Measurements from ENCODE around the gene EFNA3.

EFNA3 gene

GRCh38 chr1:155048449-155049334 lies 29.9 kb upstream of the EFNA3 start:
- H3K4me3 ChIP-seq (ENCODE audit: insufficient read depth, low read depth, low read length), result no peak overlapping the region
- H3K27ac ChIP-seq (ENCODE audit: insufficient read depth, low read depth, low read length, poor library complexity, severe bottlenecking), result no peak overlapping the region
- 90% methylated on average over 8 of the region's 8 CpGs for WGBS, 2 experiments
- H3K9me3 ChIP-seq (ENCODE audit: control insufficient read depth, low read length), result no peaks in the 10 kb centered on the region
- H3K27me3 ChIP-seq (ENCODE audit: control insufficient read depth, insufficient read depth, low read length, poor library complexity, severe bottlenecking), result peaks cover 22% of the 10 kb centered on the region
- no peaks in the 10 kb centered on the region for H3K36me3 ChIP-seq (ENCODE audit: control insufficient read depth, insufficient read depth, low read length)
- peaks cover 34% of the 10 kb centered on the region for H3K4me1 ChIP-seq (ENCODE audit: control insufficient read depth, insufficient read depth, low read length)

- Histone ChIP-seq H3K27ac (ENCODE audit: insufficient read depth, low read depth, low read length, poor library complexity, severe bottlenecking) (no peak overlapping the region), H3K4me3 (ENCODE audit: insufficient read depth, low read depth, low read length) (peak overlapping the region; percentile 74), H3K27me3 (ENCODE audit: control insufficient read depth, insufficient read depth, low read length, poor library complexity, severe bottlenecking) (peaks cover 22% of the 10 kb centered on the region), H3K9me3 (ENCODE audit: control insufficient read depth, low read length) (no peaks in the 10 kb centered on the region), H3K36me3 (ENCODE audit: control insufficient read depth, insufficient read depth, low read length) (no peaks in the 10 kb centered on the region), H3K4me1 (ENCODE audit: control insufficient read depth, insufficient read depth, low read length) (peaks cover 28% of the 10 kb centered on the region)
- 35 to 39% methylated on average over 10 of the region's 10 CpGs for WGBS, 2 experiments
These were observed 28.7 kb upstream of the EFNA3 start for GRCh38 chr1:155049651-155050559.

GRCh38 chr1:155050560-155051341 lies 27.9 kb upstream of the EFNA3 start, which contains the start of gene ADAM15:
ADAM15 (plus strand) TSS chr1:155051316; CDS start chr1:155051387, 71 bp downstream.
- Histone ChIP-seq H3K27me3 (ENCODE audit: control insufficient read depth, insufficient read depth, low read length, poor library complexity, severe bottlenecking) (peaks cover 22% of the 10 kb centered on the region), H3K4me1 (ENCODE audit: control insufficient read depth, insufficient read depth, low read length) (peaks cover 25% of the 10 kb centered on the region), H3K9me3 (ENCODE audit: control insufficient read depth, low read length) (no peaks in the 10 kb centered on the region), H3K36me3 (ENCODE audit: control insufficient read depth, insufficient read depth, low read length) (no peaks in the 10 kb centered on the region), H3K4me3 (ENCODE audit: insufficient read depth, low read depth, low read length) (peak within 1 kb of the TSS; percentile 74), H3K27ac (ENCODE audit: insufficient read depth, low read depth, low read length, poor library complexity, severe bottlenecking) (peak within 1 kb of the TSS; percentile 74)
- WGBS, 2 experiments, result 0% methylated on average over 99 of the region's 99 CpGs

GRCh38 chr1:155051342-155051776 lies 27.3 kb upstream of the EFNA3 start:
- Histone ChIP-seq H3K36me3 (ENCODE audit: control insufficient read depth, insufficient read depth, low read length) (no peaks in the 10 kb centered on the region), H3K27ac (ENCODE audit: insufficient read depth, low read depth, low read length, poor library complexity, severe bottlenecking) (no peak overlapping the region), H3K9me3 (ENCODE audit: control insufficient read depth, low read length) (no peaks in the 10 kb centered on the region), H3K4me1 (ENCODE audit: control insufficient read depth, insufficient read depth, low read length) (peaks cover 25% of the 10 kb centered on the region), H3K4me3 (ENCODE audit: insufficient read depth, low read depth, low read length) (peak overlapping the region; percentile 74), H3K27me3 (ENCODE audit: control insufficient read depth, insufficient read depth, low read length, poor library complexity, severe bottlenecking) (peaks cover 22% of the 10 kb centered on the region)
- WGBS, 2 experiments, result 1% methylated on average over 31 of the region's 31 CpGs

- H3K36me3 ChIP-seq (ENCODE audit: control insufficient read depth, insufficient read depth, low read length), result no peaks in the 10 kb centered on the region
- H3K27ac ChIP-seq (ENCODE audit: insufficient read depth, low read depth, low read length, poor library complexity, severe bottlenecking), result no peak overlapping the region
- H3K4me1 ChIP-seq (ENCODE audit: control insufficient read depth, insufficient read depth, low read length), result peaks cover 25% of the 10 kb centered on the region
- peaks cover 22% of the 10 kb centered on the region for H3K27me3 ChIP-seq (ENCODE audit: control insufficient read depth, insufficient read depth, low read length, poor library complexity, severe bottlenecking)
- WGBS, 2 experiments, result 6% methylated on average over 27 of the region's 27 CpGs
- H3K9me3 ChIP-seq (ENCODE audit: control insufficient read depth, low read length), result no peaks in the 10 kb centered on the region
- H3K4me3 ChIP-seq (ENCODE audit: insufficient read depth, low read depth, low read length), result peak overlapping the region; percentile 74
These were observed 26.7 kb upstream of the EFNA3 start for GRCh38 chr1:155051777-155052398.

GRCh38 chr1:155052439-155053395 lies 25.9 kb upstream of the EFNA3 start:
- H3K27me3 ChIP-seq (ENCODE audit: control insufficient read depth, insufficient read depth, low read length, poor library complexity, severe bottlenecking), result peaks cover 22% of the 10 kb centered on the region
- peak overlapping the region; percentile 74 for H3K4me3 ChIP-seq (ENCODE audit: insufficient read depth, low read depth, low read length)
- no peak overlapping the region for H3K27ac ChIP-seq (ENCODE audit: insufficient read depth, low read depth, low read length, poor library complexity, severe bottlenecking)
- H3K4me1 ChIP-seq (ENCODE audit: control insufficient read depth, insufficient read depth, low read length), result peaks cover 19% of the 10 kb centered on the region
- no peaks in the 10 kb centered on the region for H3K9me3 ChIP-seq (ENCODE audit: control insufficient read depth, low read length)
- 68 to 70% methylated on average over 11 to 12 of the region's 12 CpGs for WGBS, 2 experiments
- no peaks in the 10 kb centered on the region for H3K36me3 ChIP-seq (ENCODE audit: control insufficient read depth, insufficient read depth, low read length)

- Histone ChIP-seq H3K36me3 (ENCODE audit: control insufficient read depth, insufficient read depth, low read length) (no peaks in the 10 kb centered on the region), H3K4me1 (ENCODE audit: control insufficient read depth, insufficient read depth, low read length) (peaks cover 15% of the 10 kb centered on the region), H3K27ac (ENCODE audit: insufficient read depth, low read depth, low read length, poor library complexity, severe bottlenecking) (no peak overlapping the region), H3K9me3 (ENCODE audit: control insufficient read depth, low read length) (no peaks in the 10 kb centered on the region), H3K4me3 (ENCODE audit: insufficient read depth, low read depth, low read length) (no peak overlapping the region), H3K27me3 (ENCODE audit: control insufficient read depth, insufficient read depth, low read length, poor library complexity, severe bottlenecking) (peaks cover 22% of the 10 kb centered on the region)
- 92 to 93% methylated on average over 7 of the region's 7 CpGs for WGBS, 2 experiments
These were observed 25.0 kb upstream of the EFNA3 start for GRCh38 chr1:155053531-155054105.

- H3K36me3 ChIP-seq (ENCODE audit: control insufficient read depth, insufficient read depth, low read length), result no peaks in the 10 kb centered on the region
- no peaks in the 10 kb centered on the region for H3K9me3 ChIP-seq (ENCODE audit: control insufficient read depth, low read length)
- WGBS, 2 experiments, result 94% methylated on average over 8 of the region's 8 CpGs
- peaks cover 16% of the 10 kb centered on the region for H3K4me1 ChIP-seq (ENCODE audit: control insufficient read depth, insufficient read depth, low read length)
- H3K4me3 ChIP-seq (ENCODE audit: insufficient read depth, low read depth, low read length), result no peak overlapping the region
- H3K27ac ChIP-seq (ENCODE audit: insufficient read depth, low read depth, low read length, poor library complexity, severe bottlenecking), result no peak overlapping the region
- peaks cover 19% of the 10 kb centered on the region for H3K27me3 ChIP-seq (ENCODE audit: control insufficient read depth, insufficient read depth, low read length, poor library complexity, severe bottlenecking)
These were observed 21.5 kb upstream of the EFNA3 start for GRCh38 chr1:155057104-155057503.

Measured in ectodermal cell (in vitro differentiated cells).